ENCODE results near the gene ADD1.

- TF ChIP-seq CTCF (IDR thresholded peaks at IDR 0.05) (no peak), POLR2A (IDR thresholded peaks at IDR 0.05) (no peak)
Measured at GRCh38 chr4:2822461-2823300, 21.0 kb upstream of the ADD1 start.
